ENCODE results near the gene TBC1D4. TPM values are rescaled to one million over a fixed set of nuclear protein-coding genes. Genes with fewer than 3 reads are reported as not detected.
"Not testable (repeated sequence)": the region's sequence is repeated elsewhere in the genome, so short reads cannot be mapped to it uniquely, and the experiment has no call there.

Gene TBC1D4
- total RNA-seq, 1 donor from 2014 or later, result 30.4 TPM

GRCh38 chr13:75447493-75447892, 34.5 kb downstream of the TBC1D4 start:
- DNase-seq, result no peak

- DNase-seq, result no peak
Observed at GRCh38 chr13:75446874-75447273, 35.1 kb downstream of the TBC1D4 start.

DNA sequence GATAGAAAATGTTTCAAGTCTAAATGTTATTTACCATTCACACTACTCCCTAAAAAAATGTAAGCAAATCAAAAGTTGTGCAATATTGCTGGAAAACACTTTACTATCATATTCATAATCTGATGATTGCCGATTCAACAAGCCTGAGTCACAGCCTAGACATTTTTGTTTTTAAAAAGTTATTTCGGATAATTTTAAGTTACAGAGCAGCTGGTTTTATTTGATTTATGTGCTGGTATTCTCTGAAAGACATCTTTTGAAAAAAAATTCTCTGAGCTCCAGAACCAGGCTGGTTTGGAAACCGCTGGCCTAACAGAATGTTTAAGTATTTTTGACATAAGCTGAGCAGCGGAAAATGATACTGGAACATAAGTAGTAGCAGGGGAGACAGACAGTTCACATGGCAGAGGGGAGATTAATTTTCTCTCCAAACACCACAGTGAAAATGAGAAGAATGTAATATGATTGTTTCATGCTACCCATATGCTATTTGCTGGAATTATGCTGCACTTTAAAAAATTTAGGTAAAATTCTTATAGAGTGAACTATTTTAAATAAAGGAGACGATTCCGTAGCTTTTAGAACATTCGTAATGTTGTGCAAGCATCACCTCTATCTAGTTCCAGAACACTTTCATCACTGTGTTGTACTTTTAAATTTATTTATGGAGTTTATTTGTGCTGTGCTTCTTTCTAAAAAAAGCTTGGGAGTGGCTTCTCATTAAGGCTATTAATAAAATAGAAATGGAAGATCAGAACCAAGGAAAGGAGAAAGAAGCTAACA, 36.1 kb downstream of the TBC1D4 start:
- DNase-seq, result peak; percentile 62

GRCh38 chr13:75444016-75444415, 38.0 kb downstream of the TBC1D4 start:
- DNase-seq, result no peak

DNA sequence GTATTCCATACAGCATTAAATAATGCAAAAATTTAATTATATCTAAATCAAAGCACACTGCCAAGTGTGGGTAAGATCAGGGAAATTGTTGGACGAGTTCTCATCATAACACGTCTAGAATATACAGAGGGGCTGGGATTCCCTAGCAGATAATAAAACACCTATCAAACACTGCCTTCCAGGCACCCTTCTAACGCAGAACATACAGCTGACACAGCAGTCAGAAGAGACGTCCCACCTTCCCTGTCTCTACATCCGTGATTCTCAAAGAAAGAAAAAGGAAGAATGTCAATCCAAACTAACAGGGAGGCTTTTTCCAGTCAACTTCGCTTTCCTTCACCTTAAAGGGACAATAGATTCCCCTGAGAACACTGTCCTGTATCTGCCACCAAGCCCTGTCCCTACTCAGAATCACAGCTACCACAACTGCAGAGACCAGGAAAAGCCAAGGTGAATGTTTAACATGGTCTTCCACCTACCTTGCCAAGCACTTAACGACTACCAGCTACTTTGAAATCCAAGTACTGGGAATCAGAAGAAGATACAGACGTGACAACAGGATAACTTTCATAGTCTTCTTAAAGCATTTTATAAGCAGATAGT, 38.5 kb downstream of the TBC1D4 start:
- DNase-seq, result no peak

- DNase-seq, result peak; percentile 34
Observed at GRCh38 chr13:75442736-75443234, 39.2 kb downstream of the TBC1D4 start.

- no peak for DNase-seq
Observed at GRCh38 chr13:75440100-75440499, 41.9 kb downstream of the TBC1D4 start.

GRCh38 chr13:75437582-75438318, 44.2 kb downstream of the TBC1D4 start:
- DNase-seq, result no peak

DNA sequence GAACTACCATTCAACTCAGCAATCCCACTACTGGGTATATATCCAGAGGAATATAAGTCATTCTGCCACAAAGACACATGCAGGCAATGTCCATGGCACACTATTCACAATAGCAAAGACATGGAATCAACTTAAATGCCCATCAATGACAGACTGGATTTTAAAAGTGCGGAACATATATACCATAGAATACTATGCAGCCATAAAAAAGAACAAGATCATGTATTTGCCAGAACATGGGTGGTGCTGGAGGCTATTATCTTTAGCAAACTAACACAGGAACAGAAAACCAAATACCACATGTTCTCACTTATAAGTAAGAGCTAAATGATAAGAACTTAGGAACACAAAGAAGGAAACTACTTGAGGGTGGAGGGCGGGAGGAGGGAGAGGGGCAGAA, 47.8 kb downstream of the TBC1D4 start:
- DNase-seq, result not testable (repeated sequence)

- DNase-seq, result no peak
Observed at GRCh38 chr13:75432811-75433244, 49.1 kb downstream of the TBC1D4 start.

DNA sequence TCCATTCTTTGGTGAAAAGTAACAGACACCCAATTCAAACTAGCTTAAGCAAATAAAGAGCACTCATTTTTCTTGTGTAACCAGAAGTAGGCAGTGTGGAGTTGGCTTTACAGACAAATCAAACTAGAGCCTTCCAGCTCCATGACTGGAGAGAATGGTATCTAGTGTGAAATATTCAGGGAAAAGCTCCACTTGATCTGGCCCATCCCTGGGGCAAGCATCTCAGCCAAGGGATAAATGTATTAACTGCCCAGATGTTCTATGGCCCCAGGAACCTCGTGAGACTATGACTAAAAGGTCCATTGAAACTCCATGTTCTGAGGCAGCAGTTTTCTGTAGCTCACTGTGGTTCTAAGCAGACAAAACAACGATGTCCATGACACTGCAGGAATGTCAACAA, 49.9 kb downstream of the TBC1D4 start:
- no peak for DNase-seq

DNA sequence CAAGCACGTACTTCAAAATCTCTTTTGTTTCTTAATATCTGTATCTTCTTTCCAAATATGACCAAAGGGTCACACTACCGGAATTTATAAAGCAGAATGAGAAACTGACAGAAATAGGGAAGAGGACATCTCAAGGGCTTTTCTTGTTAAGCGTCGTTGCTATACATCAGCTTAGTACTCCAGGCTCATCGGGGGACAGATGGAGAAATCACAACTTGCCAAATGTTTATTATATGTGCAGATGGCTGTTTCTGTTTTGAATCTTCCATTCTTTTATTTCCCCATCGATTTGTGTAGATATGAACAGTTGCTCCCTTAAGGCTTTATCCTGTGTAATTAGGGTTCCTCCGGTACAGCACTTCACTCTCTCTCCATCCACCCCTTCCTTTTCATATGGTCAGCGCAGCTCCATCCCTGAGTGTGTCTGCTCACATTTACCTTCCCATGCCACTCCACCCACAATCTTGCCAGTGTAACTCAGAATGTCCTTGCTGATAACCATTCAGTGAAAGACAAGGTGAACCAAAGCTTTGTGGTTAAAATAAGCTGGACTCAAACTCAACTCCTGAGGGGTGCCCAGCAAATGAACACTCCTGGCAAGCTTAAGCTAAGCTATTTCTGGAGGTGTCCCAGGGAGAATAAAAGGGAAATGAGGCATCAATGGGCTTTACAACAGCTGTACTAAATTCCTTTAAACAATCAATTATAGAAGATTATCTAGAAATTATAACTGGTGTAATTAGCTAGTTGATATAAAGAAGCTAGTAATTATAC, 51.3 kb downstream of the TBC1D4 start:
- DNase-seq, result no peak

DNA sequence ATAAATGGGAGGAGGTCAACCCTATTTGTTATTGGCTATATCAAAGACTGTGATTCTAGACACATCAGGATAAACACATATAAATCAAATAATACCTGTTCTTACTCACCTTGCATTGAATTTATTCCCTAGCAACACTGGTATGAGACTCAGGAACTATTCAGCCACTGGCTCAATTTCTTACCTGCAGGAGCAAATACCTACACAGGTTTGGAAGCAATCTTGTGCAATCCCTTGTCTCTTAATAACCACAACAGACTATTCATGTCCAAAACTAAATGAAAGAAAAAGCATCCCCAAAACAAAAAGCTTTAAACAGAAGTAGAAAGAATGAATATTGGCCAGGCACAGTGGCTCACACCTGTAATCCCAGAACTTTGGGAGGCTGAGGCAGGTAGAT, 55.5 kb downstream of the TBC1D4 start:
- no peak for DNase-seq

- no peak for DNase-seq
Observed at GRCh38 chr13:75425216-75426009, 56.6 kb downstream of the TBC1D4 start.

DNA sequence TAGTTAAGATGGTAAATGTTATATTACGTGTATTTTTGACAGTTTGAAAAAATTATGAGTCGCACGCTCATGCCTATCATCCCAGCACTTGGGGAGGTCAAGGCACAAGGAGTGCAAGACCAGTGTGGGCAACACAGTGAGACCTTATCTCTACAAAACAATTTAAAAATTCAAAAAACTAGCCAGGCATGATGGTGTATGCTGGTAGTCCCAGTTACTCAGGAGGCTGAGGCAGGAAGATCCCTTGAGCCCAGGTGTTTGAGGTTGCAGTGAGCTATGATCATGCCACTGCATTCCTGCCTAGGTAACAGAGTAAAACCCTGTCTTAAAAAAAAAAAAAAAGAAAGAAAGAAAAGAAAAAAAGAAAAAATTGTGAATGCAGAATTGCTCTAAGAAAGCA, 58.0 kb downstream of the TBC1D4 start:
- no peak for DNase-seq

- no peak for DNase-seq
Observed at GRCh38 chr13:75422028-75422427, 59.9 kb downstream of the TBC1D4 start.

DNA sequence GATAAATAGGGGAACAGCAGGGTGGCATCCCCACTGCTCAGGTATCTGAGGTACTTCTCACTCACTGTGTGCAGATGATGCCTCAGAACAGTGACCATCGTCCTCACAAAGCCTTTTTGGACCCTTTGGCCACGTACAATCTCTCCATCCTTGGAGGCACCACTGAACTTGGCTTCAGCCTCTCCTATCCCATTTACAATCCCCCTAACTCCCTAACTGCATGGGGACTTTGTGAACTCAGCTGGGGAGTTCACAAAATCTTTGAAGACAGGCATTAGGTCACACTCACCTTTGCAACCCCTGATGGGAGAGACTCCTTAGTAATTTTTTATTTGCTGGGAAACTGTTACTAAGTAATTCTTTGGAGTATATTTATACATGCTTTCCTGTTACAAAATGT, 60.8 kb downstream of the TBC1D4 start:
- no peak for DNase-seq

GRCh38 chr13:75419656-75420055, 62.3 kb downstream of the TBC1D4 start:
- DNase-seq, result no peak

- no peak for DNase-seq
Observed at GRCh38 chr13:75418997-75419396, 63.0 kb downstream of the TBC1D4 start.

- DNase-seq, result no peak
Observed at GRCh38 chr13:75418186-75418843, 63.7 kb downstream of the TBC1D4 start.

DNA sequence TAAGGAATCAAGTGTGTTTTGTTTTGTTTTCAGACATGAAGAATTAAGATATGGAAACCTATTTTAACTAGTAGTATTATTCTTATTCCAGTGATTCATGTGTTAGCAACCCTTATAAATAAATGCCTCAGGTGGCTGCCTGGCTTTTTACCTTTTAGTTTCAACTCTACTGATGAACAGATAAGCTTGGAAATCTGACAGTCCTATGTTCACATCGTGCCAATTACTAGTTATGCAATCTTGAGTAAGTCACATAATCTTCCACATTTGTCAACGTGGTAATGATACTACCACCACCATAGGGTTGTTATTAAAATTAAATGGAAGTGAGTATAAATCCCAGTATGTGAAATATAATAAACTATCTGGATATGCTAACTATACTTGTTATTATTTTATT, 64.3 kb downstream of the TBC1D4 start:
- DNase-seq, result no peak
